NCI-H460 (cell line): Measurements from ENCODE around the gene RTRAF. TPM values are rescaled to one million over a fixed set of nuclear protein-coding genes. Genes with fewer than 3 reads are reported as not detected.
A peak's percentile ranks its signal among the peaks of the same experiment; 100 is the strongest.

Experiments used
- DNase-seq: peaks from one replicate; pipeline ENCODE4 v3.0.0-alpha.2; 2016; ENCODE audit warnings: low read depth; ENCODE audit errors: extremely low read depth
- polyA plus RNA-seq: library from polyadenylated mRNA; depleted of rRNA; stranded (reverse); fragments of >200 nt; gene quantifications from 2 replicates; pipeline ENCODE4 v1.2.3, GENCODE V29; 2014; cell fraction: nucleus; rRNA removed
- total RNA-seq: library from RNA; depleted of rRNA; stranded (reverse); fragments of >200 nt; shearing (Covaris generic); gene quantifications from 2 replicates; pipeline ENCODE4 v1.2.3, GENCODE V29; 2014; rRNA removed

Gene RTRAF
- total RNA-seq: 324 and 371 TPM in 2 replicates
- polyA plus RNA-seq: 28.2 and 57.7 TPM in 2 replicates

DNA sequence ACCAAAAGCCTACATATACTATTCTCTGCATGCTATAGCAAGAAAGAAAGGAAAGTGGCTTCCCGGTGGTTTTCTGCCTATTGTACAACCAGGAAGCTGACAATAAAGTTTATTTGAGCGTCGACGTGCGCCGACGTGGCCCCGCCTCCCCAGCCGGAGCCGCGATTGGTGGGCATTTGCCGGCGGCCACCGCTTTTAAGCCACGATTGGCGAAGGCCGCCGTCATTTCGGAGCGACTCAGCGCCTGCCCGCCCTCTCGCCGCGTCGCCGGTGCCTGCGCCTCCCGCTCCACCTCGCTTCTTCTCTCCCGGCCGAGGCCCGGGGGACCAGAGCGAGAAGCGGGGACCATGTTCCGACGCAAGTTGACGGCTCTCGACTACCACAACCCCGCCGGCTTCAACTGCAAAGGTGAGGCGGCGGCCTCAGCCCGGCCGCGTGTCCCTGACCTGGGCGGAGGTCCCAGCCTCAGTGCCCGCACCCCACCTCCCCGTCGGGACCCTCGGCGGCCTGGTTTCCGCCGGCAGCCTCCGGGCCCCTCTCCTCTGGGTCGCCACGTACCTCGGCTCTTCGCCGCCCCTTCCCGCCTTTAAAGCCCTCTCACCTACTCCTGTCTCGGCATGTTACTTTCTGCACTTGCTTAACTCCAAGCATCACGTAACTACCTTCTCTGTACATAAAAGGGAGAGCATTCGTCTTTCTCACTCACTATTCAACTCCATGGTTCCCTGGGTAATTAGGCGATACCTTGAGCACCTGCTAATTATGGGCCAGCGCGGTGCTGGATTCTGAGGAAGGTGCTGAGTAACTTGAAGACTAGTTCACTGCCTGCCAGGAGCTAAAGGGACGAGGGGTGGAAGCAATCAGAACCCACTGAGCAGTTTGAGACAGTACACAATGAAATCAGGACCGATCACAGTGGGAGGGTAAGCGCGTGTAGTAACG lies at the start of gene RTRAF:
Gene RTRAF (plus strand): TSS at position 254 of the 942 bp plus-strand sequence. CDS start 94 bp downstream, at position 348.
- DNase-seq: peak; percentile 88

DNA sequence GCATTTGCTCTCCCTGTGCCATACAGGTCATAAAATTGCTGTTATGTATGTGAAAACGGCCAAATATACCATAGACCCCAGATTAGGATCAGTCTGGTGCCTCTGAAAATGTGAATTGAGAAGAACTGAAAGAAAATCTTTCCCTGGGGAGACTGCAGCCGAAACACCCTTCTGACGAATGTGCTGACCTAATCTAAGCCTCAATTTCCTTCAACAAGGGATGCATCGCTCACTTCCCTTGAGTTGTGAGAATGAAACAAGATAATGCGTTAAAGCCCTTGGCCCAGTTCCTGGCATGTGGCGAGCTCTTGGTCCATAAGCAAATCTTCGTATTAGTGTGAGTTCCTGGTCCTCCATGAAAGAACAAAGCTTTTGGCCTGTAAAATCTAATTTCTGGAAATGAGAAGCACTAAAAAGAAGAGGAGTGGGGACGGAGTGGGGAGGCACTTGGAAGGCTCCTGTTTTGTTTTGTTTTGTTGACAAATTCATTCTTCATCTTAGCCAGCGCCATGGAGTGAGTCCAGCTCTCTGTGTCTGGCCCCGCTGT lies 49.5 kb upstream of the RTRAF start:
- no peak for DNase-seq

DNA sequence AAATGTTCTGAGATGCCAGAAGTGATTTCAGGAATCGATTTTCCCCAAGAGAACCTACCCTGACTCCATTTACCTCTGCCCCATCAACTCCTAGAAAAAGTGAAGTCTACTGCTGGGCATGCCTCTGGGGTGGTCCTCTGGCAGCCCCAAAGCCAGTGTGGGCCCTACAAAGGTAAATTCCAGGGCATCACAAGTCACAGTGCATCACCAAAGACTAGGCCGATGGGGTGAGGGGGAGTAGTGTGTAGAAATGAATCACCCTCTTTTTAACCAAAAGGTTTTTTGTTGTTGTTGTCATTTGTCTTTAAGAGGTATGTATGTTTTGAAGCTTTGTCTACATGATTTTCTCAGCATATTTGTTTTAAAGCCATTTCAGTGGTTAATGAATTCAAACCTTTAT lies 46.4 kb upstream of the RTRAF start:
- DNase-seq: no peak

DNA sequence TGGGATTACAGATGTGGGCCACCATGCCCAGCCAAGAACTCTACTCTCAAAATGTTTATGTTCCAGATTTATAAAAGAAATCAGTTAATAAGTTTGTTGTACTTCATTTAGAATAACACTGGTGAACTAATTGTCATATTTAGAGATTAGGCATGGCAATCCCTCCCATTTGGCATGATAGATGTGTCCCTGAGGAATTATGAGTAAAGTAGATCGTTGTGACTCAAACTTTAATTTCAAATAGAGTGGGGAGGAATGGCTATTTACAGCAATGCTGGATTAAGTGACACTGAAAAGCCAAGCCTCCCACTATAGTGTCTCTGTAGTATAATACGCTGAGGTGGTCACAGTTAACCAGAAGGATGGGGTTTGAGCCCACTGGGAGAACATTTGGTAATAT lies 39.3 kb upstream of the RTRAF start:
- no peak for DNase-seq

DNA sequence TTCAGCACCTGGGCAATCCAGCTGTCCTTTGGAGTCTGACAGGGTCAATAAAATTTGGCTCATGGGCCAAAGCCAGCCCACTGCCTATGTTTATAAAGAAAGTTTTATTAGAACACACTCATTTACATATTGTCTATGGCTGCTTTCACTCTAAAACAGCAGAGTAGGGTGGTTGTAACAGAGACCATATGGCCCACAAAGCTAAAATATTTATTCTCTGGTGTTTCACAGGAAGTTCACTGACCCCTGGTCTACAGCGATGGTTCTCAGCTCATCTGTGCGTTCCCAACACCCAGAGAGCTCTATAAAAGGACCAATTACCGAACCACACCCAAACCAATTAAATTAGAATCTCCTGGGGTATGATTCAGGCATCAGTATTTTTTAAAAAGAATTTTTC lies 37.7 kb upstream of the RTRAF start:
- DNase-seq: no peak

DNA sequence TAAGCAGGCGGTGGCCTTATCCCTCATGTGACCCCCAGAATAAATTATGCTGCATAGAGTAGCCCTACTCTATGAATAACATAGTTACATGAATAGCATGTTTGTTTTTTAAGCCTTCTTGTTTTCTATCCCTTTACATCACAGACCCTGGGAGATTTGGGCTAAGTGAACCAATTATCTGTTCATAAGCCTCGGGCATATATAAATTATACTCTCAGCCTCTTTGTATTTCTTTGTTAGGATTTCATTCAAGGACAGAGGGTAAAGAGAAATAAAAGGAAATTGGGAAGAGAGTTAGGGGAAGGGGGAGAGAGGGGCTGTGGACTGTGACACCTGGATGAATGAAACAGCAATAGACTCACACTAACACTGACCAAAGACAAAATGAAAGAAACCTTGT lies 35.3 kb upstream of the RTRAF start:
- DNase-seq: no peak

DNA sequence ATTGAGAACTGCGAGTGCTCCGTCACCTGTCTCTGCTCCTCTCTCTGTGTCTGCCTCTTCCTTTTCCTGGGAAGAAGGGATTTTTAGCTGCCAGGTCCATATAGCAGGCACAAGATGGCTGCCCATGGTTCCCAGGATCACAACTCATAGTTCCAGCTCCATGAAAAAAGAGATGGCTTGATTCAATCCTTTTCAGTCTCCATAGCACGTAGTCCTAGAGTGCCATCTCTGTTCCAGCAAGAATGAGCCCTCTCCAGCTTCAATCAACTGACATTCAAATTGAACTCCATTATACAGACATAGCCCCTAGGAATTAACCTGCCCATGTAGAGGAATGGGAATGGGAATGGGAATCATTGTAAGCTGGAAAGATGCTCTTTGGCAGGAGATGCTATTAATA lies 34.7 kb upstream of the RTRAF start:
- DNase-seq: no peak

DNA sequence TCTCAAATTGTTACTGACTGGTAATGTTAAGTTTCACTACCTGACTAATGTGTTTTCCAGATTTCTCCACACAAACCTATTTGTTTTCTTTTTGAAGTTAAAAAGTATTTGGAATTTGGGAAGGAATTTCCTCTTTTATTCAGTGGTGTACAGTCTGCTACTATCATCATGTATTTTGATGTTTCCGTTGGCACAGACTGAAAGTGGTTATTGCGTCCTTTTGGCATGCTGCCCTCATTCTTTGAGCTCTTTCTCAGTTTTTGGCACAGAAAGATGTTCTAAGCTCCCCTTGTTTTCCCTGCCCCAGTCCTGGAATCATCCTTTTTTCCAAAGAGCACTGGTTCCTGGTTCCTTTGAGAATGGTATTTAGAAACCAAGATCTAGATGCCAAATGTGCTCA lies 31.4 kb upstream of the RTRAF start:
- no peak for DNase-seq

DNA sequence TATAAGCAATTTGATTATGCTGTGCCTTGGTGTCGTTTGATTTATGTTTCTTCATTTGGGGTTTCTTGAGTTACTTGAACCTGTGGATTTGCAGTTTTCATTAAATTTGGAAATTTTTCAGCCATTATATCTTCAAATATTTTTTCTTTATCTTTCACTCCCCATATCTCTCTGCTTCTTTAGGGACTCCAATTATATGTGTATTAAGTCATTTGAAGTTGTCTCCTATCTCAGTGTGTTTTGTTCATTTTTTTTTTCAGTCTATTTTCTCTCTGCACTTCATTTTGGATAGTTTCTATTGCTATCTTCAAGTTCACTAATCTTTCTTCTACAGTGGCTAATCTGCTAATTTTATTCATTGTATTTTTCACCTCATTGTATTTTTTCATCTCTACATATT lies 29.4 kb upstream of the RTRAF start:
- DNase-seq: no peak

DNA sequence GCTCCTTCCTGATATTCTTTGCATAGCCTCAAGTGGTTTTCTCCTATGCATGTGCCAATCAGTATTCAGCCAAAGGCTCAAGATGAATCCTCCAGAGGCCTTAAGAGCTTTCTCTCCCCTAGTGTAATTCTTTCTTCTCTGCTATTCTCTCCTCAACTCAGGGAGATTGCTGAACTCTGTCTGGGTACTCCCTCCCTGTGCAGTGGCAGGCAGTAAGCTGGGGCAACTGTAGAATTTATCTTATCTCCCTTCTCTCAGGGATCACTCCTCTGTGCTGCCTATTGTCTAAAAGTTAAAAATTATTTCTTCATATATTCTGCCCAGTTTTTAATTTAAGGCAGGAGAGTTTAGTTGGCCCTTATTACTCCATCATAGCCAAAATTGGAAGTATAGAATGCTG lies 28.5 kb upstream of the RTRAF start:
- DNase-seq: no peak

DNA sequence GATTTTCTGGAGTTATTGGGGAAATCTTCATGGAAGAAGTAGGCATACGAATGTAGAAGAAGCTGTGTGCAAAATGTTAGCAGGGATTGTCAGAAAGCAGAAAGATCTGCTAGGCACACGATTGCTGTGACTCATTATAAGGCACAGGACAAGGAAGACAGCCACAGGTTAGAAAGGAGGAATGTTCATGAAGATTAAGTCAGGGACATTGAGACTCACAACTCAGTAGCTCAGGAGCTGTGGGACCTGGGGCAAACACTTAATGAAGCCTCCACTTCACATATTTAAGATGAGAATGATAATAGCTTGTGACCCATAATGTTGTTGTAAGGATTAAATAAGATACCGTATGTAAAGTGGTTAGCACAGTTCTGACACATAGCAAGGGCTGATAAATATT lies 26.6 kb upstream of the RTRAF start:
- DNase-seq: no peak

DNA sequence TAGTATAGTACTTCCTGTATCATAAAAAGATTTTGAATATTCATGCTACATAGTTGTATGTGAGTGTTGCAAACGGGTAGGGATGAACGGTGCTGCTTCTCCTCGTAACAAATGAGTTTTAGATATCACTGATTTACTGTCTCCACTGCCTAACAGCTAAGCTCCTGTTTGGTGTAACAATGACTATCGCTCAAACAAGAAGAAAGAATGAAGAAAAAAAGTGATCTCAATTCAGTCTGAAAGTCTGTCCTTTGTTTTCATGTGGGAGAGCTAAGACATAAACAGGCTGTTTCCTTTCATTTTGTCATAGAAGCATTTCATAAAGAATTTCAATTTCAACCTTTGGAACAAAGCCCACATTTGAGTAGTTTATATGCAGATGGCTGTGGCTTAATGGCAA lies 26.1 kb upstream of the RTRAF start:
- no peak for DNase-seq

DNA sequence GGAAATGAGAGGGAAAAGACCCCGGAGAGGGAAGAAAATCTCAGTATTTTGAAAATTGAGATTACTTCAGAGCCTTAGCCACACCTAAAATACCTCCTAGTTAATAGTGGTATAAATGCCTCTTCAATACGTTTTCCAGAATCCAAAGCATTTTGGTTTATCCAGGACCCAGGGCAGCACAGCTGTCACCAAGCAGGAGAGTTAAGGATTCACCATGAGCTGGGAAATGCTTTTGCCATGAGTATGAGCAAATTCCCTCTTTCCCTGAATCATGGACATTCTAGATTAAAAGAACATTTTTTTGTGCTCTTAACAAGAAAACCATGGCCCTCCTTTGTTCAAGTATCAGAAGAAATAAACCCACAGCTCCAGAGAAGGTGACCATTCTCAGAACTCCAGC lies 21.8 kb upstream of the RTRAF start:
- no peak for DNase-seq

DNA sequence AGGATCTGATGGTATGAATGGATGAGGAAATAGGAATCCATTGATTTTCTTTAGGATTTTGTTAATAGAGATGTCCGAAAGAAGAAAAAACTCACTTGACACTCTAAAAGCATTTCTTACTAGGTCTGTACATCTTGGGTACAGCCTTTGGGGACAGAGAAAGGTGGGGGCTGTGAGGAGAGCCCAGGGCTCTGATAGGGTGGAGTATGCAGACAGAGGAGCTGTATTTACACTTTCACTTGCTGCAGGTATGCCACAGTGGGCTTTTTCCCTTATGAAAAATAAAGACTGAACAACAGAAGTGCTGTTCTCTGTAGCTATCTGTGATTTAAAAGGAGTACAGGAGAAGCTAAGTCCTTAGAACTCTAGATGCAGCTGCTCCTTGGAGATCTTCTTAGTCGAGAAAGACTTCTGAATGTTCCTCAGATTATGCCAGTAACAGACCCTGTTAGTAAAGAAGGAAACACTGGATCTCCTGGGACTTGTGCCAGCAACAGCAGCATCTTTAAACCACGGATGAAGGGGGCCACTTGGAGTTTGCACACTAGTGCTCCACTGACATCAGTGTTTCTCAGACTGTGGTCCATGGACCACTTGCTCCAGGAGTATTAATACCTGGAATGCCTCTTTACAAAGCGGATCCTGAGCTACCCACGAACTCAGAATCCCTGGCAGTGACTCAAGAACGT lies 19.4 kb upstream of the RTRAF start:
- no peak for DNase-seq

DNA sequence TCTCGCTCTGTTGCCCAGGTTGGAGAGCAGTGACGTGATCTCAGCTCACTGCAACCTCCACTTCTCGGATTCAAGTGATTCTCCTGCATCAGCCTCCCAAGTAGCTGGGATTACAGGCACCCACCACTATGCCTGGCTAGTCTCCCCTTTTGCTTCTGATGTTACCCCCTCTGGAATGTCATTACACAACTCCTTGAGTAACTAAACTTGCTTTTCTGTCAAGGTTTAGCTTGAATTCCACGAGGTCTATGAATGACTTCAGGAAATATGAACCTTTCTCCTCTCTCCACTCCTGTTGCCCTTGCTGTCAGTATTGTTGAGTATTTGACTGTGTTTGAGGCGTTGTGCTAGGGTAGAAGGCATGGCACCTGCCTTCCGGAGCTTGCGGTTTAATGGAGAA lies 16.8 kb upstream of the RTRAF start:
- DNase-seq: no peak

DNA sequence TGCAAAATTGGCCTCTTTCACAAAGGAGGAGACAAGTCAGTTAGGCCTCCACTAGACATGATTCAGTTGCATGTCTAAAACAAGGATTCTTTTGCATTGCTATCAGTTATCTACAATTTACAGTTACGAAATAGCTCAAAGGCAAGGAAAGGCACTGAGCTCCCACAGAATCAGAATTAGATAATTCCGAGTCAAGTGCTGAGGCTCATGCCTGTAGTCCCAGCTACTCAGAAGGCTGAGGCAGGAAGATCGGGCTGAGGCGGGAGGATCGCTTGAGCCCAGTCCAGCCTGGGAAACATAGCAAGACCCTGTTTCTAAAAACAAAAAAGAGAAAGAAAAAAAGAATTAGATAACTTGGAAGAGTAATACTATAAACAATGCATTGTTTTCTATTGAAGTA lies 12.3 kb upstream of the RTRAF start:
- DNase-seq: no peak

DNA sequence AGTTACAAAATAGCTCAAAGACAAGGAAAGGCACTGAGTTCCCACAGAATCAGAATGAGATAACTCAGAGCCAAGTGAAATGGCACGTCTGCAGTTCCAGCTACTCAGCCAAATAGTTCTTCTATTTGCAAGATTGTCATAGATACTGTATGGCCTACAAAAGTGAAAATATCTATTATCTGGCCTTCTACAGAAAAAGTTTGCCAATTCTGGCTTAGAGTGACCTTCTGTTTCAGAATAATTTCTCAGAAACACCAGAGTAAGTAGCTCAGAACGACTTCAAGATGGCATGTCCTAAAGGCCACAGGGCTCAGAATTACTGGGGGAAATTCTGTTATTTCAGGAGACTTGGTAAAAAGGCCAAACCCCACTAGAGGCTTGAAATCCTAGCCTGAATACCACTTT lies 10.7 kb upstream of the RTRAF start:
- no peak for DNase-seq

DNA sequence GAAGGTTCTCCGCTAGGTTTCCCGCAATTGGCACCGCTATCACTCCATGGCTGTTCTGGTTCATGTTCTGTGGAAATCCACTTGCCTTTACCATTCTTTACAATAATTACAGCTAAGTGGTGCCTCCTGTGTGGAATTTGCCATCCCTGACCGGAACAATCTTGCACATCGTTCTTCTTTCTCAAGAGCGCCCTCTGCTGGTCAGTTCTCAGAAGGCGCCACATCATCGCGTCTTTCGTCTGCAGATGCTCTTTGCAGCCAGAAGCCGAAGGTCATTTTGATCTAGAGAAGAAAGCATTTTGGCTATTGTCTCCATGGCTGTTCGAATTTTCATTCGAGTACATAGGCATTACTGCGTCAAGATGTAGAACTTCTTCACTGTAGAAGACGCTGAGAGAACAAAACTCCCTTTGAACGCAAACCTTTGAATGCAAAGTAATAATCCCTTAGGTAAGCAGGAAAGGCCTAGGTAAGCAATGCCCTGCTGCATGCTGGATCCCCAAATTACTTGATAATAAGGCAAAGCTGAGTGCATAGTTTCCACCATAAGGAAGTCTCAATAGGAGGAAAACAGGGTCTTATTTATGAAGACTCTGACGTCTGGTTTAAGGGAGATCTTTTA lies 10.1 kb upstream of the RTRAF start:
- peak; percentile 78 for DNase-seq

DNA sequence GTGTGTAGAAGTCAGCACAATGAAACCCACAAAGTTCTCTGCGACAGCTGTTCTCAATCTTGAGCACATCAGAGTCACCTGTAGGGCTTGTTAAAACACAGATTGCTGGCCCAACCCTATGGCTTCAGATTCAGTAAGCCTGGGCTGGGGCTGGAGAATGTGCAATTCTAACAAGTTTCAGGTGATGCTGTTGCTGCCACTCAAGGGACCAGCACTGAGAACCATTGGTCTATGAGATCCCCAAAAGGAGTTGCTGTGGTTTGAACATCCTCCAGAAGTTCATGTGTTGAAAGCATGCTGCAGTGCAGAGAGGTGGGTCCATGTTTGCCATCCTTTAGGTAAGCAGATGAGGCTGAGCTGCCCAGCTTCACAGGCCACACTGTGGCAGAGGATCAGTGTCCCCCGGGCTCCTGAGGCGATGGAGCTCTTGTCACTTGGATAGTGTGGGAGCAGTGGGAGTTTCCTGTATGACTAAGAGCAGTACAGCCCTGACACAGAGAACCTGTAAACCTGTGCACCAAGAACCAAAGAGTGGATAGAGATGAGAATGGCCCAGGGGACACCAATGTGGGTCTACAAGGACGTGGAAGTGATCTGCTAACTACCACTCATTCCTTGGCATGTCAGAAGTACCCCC lies 8.0 kb upstream of the RTRAF start:
- DNase-seq: no peak

DNA sequence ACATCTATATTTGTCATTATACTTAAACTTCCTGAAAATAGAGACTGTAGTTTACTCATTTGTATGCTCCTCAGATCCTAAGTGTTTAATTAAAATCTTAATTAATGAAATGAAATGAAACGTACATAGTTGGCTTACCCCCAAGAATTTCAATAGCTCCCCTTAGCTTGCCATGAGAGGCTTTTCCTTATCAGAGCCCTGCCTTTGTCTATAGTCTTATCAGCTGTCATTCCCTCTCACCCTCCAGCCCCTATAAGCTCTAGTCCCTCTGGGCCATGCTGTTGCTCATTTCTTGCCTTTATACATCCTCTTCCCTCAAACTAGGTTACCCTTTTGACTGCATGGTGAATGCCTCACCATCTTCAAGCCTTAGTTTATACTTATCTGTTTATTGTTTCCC lies 1.1 kb upstream of the RTRAF start:
- DNase-seq: no peak

DNA sequence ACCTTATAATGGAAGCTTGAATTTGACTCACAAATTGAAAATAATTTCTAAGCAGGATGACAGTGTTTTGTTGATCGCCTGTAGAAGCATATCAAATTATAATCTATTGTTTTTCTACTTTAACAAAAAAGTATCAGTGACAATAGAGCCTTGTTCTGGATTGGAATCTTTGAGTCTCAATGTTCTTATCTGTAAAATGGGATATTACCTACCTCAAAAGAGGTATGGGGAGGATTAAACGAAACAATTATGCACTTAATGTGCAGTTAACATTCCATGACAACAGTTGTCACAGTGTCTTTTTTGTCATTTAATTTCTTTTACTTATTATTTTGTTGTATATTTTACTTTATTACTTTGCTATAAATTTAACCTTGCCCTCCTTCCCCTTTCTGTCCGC lies 1.1 kb downstream of the RTRAF start:
- no peak for DNase-seq
